Central memory CD4-positive, alpha-beta T cell (primary cell): ENCODE data around the gene CAPN5.
"Not testable (repeated sequence)": the region's sequence is repeated elsewhere in the genome, so short reads cannot be mapped to it uniquely, and the experiment has no call there.

Experiments used
- DNase-seq: peaks from one replicate; pipeline ENCODE4 v3.0.0; 2022

CAPN5 gene

GRCh38 chr11:77044356-77044755 is 22.4 kb upstream of the CAPN5 start:
- no peak for DNase-seq

GRCh38 chr11:77044886-77045285 is 21.9 kb upstream of the CAPN5 start:
- DNase-seq: no peak

- peak; percentile 43 for DNase-seq
Measured at GRCh38 chr11:77046060-77046501, 20.7 kb upstream of the CAPN5 start.

- DNase-seq: peak; percentile 92
Measured at GRCh38 chr11:77047007-77047927, 19.5 kb upstream of the CAPN5 start.

- not testable (repeated sequence) for DNase-seq
Measured at GRCh38 chr11:77047928-77048446, 18.8 kb upstream of the CAPN5 start.

- DNase-seq: no peak
Measured at GRCh38 chr11:77049026-77049425, 17.7 kb upstream of the CAPN5 start.

GRCh38 chr11:77051511-77051910 is 15.3 kb upstream of the CAPN5 start:
- no peak for DNase-seq

- DNase-seq: no peak
Measured at GRCh38 chr11:77052518-77052917, 14.3 kb upstream of the CAPN5 start.

- DNase-seq: no peak
Measured at GRCh38 chr11:77053217-77054015, 13.4 kb upstream of the CAPN5 start.

- DNase-seq: no peak
Measured at GRCh38 chr11:77054084-77054483, 12.7 kb upstream of the CAPN5 start.

- no peak for DNase-seq
Measured at GRCh38 chr11:77055101-77055561, 11.6 kb upstream of the CAPN5 start.

- no peak for DNase-seq
Measured at GRCh38 chr11:77055913-77056312, 10.9 kb upstream of the CAPN5 start.

GRCh38 chr11:77056814-77057402 is 9.9 kb upstream of the CAPN5 start:
- DNase-seq: no peak

GRCh38 chr11:77057938-77058474 is 8.8 kb upstream of the CAPN5 start:
- DNase-seq: no peak

- no peak for DNase-seq
Measured at GRCh38 chr11:77058900-77059299, 7.9 kb upstream of the CAPN5 start.

- no peak for DNase-seq
Measured at GRCh38 chr11:77059806-77060205, 7.0 kb upstream of the CAPN5 start.

GRCh38 chr11:77060234-77060633 is 6.5 kb upstream of the CAPN5 start:
- DNase-seq: no peak

GRCh38 chr11:77061258-77061657 is 5.5 kb upstream of the CAPN5 start:
- not testable (repeated sequence) for DNase-seq

GRCh38 chr11:77062924-77063323 is 3.8 kb upstream of the CAPN5 start:
- no peak for DNase-seq

GRCh38 chr11:77063407-77063806 is 3.4 kb upstream of the CAPN5 start:
- no peak for DNase-seq

GRCh38 chr11:77063861-77064260 is 2.9 kb upstream of the CAPN5 start:
- DNase-seq: no peak

GRCh38 chr11:77064648-77065217 is 2.0 kb upstream of the CAPN5 start:
- DNase-seq: no peak
